Measurements from ENCODE around the gene DDX39B.
A peak's percentile ranks its signal among the peaks of the same experiment; 100 is the strongest.

Gene DDX39B

DNA sequence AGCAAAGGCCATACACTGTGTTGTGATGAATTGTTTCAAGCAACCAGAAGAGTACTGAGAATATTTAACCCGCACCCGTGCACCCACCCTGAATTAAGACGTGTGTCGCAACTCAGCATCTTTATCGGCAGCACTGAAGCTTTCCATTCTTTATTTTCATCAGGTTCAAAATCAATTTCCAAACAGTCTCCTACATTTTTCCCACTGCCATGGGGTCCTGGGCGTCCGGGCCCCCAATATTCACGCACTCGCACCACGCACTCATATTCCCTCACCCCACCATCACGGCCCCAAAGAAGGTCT lies 38.6 kb upstream of the DDX39B start:
- no peaks in the 10 kb centered on the region for H3K27me3 ChIP-seq (ENCODE audit: insufficient read depth, low read depth, severe bottlenecking)
- DNase-seq, result no peak
- H3K27ac ChIP-seq, result no peak overlapping the region
- no peaks in the 10 kb centered on the region for H3K9me3 ChIP-seq (ENCODE audit: severe bottlenecking)
- H3K36me3 ChIP-seq, result no peaks in the 10 kb centered on the region
- TF ChIP-seq, protein P1, sequence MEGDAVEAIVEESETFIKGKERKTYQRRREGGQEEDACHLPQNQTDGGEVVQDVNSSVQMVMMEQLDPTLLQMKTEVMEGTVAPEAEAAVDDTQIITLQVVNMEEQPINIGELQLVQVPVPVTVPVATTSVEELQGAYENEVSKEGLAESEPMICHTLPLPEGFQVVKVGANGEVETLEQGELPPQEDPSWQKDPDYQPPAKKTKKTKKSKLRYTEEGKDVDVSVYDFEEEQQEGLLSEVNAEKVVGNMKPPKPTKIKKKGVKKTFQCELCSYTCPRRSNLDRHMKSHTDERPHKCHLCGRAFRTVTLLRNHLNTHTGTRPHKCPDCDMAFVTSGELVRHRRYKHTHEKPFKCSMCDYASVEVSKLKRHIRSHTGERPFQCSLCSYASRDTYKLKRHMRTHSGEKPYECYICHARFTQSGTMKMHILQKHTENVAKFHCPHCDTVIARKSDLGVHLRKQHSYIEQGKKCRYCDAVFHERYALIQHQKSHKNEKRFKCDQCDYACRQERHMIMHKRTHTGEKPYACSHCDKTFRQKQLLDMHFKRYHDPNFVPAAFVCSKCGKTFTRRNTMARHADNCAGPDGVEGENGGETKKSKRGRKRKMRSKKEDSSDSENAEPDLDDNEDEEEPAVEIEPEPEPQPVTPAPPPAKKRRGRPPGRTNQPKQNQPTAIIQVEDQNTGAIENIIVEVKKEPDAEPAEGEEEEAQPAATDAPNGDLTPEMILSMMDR (IDR thresholded peaks at IDR 0.05; ENCODE audit: low read depth, low read length), result no peak
- peak overlapping the region; percentile 76 for H3K4me3 ChIP-seq (ENCODE audit: low read depth, low read length)

GRCh38 chr6:31579546-31580437 lies 38.0 kb upstream of the DDX39B start:
- H3K9me3 ChIP-seq (ENCODE audit: severe bottlenecking), result no peaks in the 10 kb centered on the region
- TF ChIP-seq, protein P1 (IDR thresholded peaks at IDR 0.05; ENCODE audit: low read depth, low read length), result no peak
- no peak for DNase-seq
- H3K27ac ChIP-seq, result no peak overlapping the region
- H3K36me3 ChIP-seq, result no peaks in the 10 kb centered on the region
- H3K4me3 ChIP-seq (ENCODE audit: low read depth, low read length), result no peak overlapping the region
- H3K27me3 ChIP-seq (ENCODE audit: insufficient read depth, low read depth, severe bottlenecking), result no peaks in the 10 kb centered on the region

DNA sequence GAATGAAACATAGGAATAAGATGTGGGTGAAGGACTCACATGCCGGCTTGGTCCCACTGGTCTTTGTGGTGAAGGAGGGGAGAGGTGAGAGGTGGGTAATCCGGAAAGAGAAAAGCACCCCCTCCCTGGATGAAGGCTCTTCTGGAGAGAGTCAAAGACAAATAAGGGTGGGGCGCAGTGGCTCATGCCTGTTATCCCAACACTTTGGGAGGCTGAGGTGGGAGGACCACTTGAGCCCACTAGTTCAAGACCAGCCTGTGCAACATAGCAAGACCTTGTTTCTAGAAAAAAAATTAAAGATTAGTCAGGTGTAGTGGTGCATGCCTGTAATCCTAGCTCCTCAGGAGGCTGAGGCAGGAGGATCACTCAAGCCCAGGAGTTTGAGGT lies 37.3 kb upstream of the DDX39B start:
- H3K4me3 ChIP-seq (ENCODE audit: low read depth, low read length), result no peak overlapping the region
- H3K36me3 ChIP-seq, result no peaks in the 10 kb centered on the region
- H3K27ac ChIP-seq, result no peak overlapping the region
- DNase-seq, result no peak
- TF ChIP-seq, protein P1 (IDR thresholded peaks at IDR 0.05; ENCODE audit: low read depth, low read length), result no peak
- no peaks in the 10 kb centered on the region for H3K9me3 ChIP-seq (ENCODE audit: severe bottlenecking)
- H3K27me3 ChIP-seq (ENCODE audit: insufficient read depth, low read depth, severe bottlenecking), result no peaks in the 10 kb centered on the region

DNA sequence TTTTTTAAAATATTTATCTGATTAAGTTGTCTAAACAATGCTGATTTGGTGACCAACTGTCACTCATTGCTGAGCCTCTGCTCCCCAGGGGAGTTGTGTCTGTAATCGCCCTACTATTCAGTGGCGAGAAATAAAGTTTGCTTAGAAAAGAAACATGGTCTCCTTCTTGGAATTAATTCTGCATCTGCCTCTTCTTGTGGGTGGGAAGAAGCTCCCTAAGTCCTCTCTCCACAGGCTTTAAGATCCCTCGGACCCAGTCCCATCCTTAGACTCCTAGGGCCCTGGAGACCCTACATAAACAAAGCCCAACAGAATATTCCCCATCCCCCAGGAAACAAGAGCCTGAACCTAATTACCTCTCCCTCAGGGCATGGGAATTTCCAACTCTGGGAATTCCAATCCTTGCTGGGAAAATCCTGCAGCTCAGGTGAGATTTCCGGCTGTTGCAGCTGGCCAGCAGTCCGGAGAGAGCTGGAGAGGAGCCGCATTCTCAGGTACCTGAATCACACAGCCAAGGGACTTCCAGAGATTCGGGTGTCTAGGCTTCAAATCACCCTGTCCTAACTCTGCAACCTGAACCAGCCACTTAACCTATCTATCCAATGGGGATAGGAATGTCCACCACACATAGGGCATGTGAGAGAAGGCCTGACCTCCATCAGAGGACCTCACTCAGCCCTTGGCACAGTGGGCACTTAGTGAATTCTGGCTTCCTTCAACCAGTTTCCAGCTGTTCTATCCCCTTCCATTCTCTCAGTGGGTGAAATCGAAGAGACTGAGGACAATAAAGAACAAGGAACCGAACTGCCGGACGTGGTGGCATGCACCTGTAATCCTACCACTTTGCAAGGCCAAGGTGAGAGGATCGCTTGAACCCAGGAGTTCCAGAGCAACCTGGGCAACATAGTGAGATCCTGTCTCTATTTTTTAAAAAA lies 36.6 kb upstream of the DDX39B start:
- Histone ChIP-seq H3K27me3 (ENCODE audit: insufficient read depth, low read depth, severe bottlenecking) (no peaks in the 10 kb centered on the region), H3K9me3 (ENCODE audit: severe bottlenecking) (no peaks in the 10 kb centered on the region), H3K4me3 (ENCODE audit: low read depth, low read length) (no peak overlapping the region), H3K36me3 (no peaks in the 10 kb centered on the region), H3K27ac (no peak overlapping the region)
- TF ChIP-seq, protein P1 (IDR thresholded peaks at IDR 0.05; ENCODE audit: low read depth, low read length), result no peak
- DNase-seq, result no peak

DNA sequence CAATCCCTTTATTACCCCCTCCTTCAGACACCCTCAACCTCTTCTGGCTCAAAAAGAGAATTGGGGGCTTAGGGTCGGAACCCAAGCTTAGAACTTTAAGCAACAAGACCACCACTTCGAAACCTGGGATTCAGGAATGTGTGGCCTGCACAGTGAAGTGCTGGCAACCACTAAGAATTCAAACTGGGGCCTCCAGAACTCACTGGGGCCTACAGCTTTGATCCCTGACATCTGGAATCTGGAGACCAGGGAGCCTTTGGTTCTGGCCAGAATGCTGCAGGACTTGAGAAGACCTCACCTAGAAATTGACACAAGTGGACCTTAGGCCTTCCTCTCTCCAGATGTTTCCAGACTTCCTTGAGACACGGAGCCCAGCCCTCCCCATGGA lies 35.8 kb upstream of the DDX39B start:
- no peak overlapping the region for H3K27ac ChIP-seq
- TF ChIP-seq, protein P1 (IDR thresholded peaks at IDR 0.05; ENCODE audit: low read depth, low read length), result no peak
- no peaks in the 10 kb centered on the region for H3K36me3 ChIP-seq
- no peaks in the 10 kb centered on the region for H3K9me3 ChIP-seq (ENCODE audit: severe bottlenecking)
- no peak for DNase-seq
- H3K4me3 ChIP-seq (ENCODE audit: low read depth, low read length), result no peak overlapping the region
- no peaks in the 10 kb centered on the region for H3K27me3 ChIP-seq (ENCODE audit: insufficient read depth, low read depth, severe bottlenecking)

Measured in WERI-Rb-1 (cell line).